ENCODE measurements around the gene TBCB. TPM values are rescaled to one million over a fixed set of nuclear protein-coding genes. Genes with fewer than 3 reads are reported as not detected.

Gene TBCB
- total and polyA plus RNA-seq, 9 of the 15 experiments (the other 6 are each of a cell fraction or from before 2014, with no cell fraction given): 3.5 to 115 (median 58.9) TPM

DNA sequence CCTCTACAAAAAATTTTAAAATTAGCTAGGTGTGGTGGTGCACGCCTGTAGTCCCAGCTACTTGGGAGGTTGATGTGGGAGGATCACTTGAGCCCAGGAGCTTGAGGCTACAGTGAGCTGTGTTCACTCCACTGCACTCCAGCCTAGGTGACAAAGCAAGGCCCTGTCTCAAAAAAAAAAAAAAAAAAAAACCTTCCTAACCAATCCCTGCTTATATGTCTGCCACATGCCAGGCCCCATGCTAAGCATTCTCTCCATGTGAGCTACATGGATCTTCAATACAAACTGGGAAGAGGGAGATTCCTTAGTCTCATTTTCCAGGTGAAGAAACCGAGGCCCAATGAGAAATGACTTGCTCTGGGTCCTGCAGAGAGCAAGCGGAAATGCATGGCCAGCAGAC, 6.6 kb upstream of the TBCB start:
- Histone ChIP-seq H3K4me3 (no peak overlapping the region), H3K27ac (ENCODE audit: extremely low read depth, low read depth, low read length) (no peak overlapping the region), H3K4me2 (ENCODE audit: insufficient read depth, low read length) (no peak overlapping the region), H3K36me3 (ENCODE audit: control insufficient read depth, insufficient read depth, low read length) (peaks cover 52% of the 10 kb centered on the region), H3K9ac (ENCODE audit: insufficient read depth in 1 of 2, low read depth in 2 of 2, low read length in 2 of 2) (no peak overlapping the region), H3K79me2 (ENCODE audit: control insufficient read depth, insufficient read depth, low read length) (peaks cover 4% of the 10 kb centered on the region), H3K4me1 (replicated peaks in 1 of 2; ENCODE audit: control insufficient read depth in 2 of 2, insufficient read depth in 2 of 2, low read length in 2 of 2) (peaks cover 12 to 38% of the 10 kb centered on the region in 2 experiments; a peak in 4 of 5 replicates), H4K20me1 (replicated peaks; ENCODE audit: control insufficient read depth, insufficient read depth, low read length) (no peaks in the 10 kb centered on the region; the same call in 1 of the 2 replicates), H3K27me3 (ENCODE audit: control insufficient read depth in 2 of 2, insufficient read depth in 2 of 2, low read length in 2 of 2) (no peaks in the 10 kb centered on the region), H3K9me1 (ENCODE audit: control insufficient read depth, insufficient read depth, low read length) (peaks cover 4% of the 10 kb centered on the region), H2AFZ (ENCODE audit: low read depth, low read length) (no peak overlapping the region), H3K9me3 (replicated peaks; ENCODE audit: control insufficient read depth, insufficient read depth, low read depth, low read length) (no peaks in the 10 kb centered on the region)
- TF ChIP-seq CBFB (CRISPR knock-in tag; IDR thresholded peaks at IDR 0.05): no peak
- TF ChIP-seq ZNF589 (CRISPR knock-in tag; IDR thresholded peaks at IDR 0.05; ENCODE audit: low read depth): no peak
- TF ChIP-seq ZNF224 (CRISPR knock-in tag; IDR thresholded peaks at IDR 0.05): no peak
- no peak for TF ChIP-seq GABPA (tag; conservative IDR thresholded peaks at IDR 0.05; ENCODE audit: low read depth)
- no peak for TF ChIP-seq ZNF121 (CRISPR knock-in tag; conservative IDR thresholded peaks at IDR 0.05)
- no peak for TF ChIP-seq HDAC6 (IDR thresholded peaks at IDR 0.05; ENCODE audit: low read depth, low read length)
- TF ChIP-seq, protein P1, sequence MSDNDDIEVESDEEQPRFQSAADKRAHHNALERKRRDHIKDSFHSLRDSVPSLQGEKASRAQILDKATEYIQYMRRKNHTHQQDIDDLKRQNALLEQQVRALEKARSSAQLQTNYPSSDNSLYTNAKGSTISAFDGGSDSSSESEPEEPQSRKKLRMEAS (CRISPR knock-in tag; IDR thresholded peaks at IDR 0.05): no peak
- TF ChIP-seq, protein P2, sequence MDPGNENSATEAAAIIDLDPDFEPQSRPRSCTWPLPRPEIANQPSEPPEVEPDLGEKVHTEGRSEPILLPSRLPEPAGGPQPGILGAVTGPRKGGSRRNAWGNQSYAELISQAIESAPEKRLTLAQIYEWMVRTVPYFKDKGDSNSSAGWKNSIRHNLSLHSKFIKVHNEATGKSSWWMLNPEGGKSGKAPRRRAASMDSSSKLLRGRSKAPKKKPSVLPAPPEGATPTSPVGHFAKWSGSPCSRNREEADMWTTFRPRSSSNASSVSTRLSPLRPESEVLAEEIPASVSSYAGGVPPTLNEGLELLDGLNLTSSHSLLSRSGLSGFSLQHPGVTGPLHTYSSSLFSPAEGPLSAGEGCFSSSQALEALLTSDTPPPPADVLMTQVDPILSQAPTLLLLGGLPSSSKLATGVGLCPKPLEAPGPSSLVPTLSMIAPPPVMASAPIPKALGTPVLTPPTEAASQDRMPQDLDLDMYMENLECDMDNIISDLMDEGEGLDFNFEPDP (CRISPR knock-in tag; IDR thresholded peaks at IDR 0.05): no peak
- no peak for TF ChIP-seq DMBX1 (CRISPR knock-in tag; IDR thresholded peaks at IDR 0.05; ENCODE audit: borderline replicate concordance)
- TF ChIP-seq, protein P3, sequence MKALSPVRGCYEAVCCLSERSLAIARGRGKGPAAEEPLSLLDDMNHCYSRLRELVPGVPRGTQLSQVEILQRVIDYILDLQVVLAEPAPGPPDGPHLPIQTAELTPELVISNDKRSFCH (CRISPR knock-in tag; IDR thresholded peaks at IDR 0.05): no peak
- TF ChIP-seq, protein P3 (tag; IDR thresholded peaks at IDR 0.05): no peak
- no peak for TF ChIP-seq ZKSCAN3 (CRISPR knock-in tag; IDR thresholded peaks at IDR 0.05)
- no peak for TF ChIP-seq HNRNPLL (IDR thresholded peaks at IDR 0.05; ENCODE audit: low read depth, low read length, poor library complexity, severe bottlenecking)
- TF ChIP-seq HNRNPH1 (optimal IDR thresholded peaks at IDR 0.05; ENCODE audit: low read depth, low read length): no peak
- no peak for TF ChIP-seq NFIX (CRISPR knock-in tag; IDR thresholded peaks at IDR 0.05; ENCODE audit: low read depth)
- TF ChIP-seq PML (IDR thresholded peaks at IDR 0.05; ENCODE audit: low read length): no peak
- no peak for TF ChIP-seq ZNF436 (CRISPR knock-in tag; IDR thresholded peaks at IDR 0.05)
- FAIRE-seq (no peak), DNase-seq (ENCODE audit: extremely low read depth in 1 of 4, low spot score in 3 of 4) (no peak), ATAC-seq (no peak)
- CTCF ChIA-PET (ENCODE audit: low intra/inter-chr PET ratio): no interaction called here
- POLR2A ChIA-PET: interaction anchor here (1.0 to 2.1 kb wide), 2 partner anchors 11 to 55 kb away, joined by 3 to 6 read pairs; partner anchors contain the start of gene THAP8
- intact Hi-C loops (cut with micrococcal nuclease) (no loop called here), in situ Hi-C loops (cut with MboI) (no loop called here)
- 92% methylated on average over 3 of the region's 3 CpGs for WGBS (ENCODE audit: insufficient coverage, low coverage, missing lambda C conversion rate)
- BruUV-seq (replicated peaks): no TSS peak

Measured in K562 (cell line).